ENCODE data around the gene TFDP1. TPM values are rescaled to one million over a fixed set of nuclear protein-coding genes. Genes with fewer than 3 reads are reported as not detected.

Gene TFDP1
- total RNA-seq, 4 donors from 2014 or later: 55.7 to 82.1 (median 59.5) TPM

GRCh38 chr13:113669755-113670341, 85.3 kb downstream of the TFDP1 start:
- Histone ChIP-seq H3K4me3 (no peak overlapping the region), H3K9me3 (no peaks in the 10 kb centered on the region), H3K27me3 (peaks cover 0 to 8% (median 0%) of the 10 kb centered on the region in 4 donors), H3K27ac (no peak overlapping the region), H3K4me1 (no peaks in the 10 kb centered on the region), H3K36me3 (no peaks in the 10 kb centered on the region)
- WGBS, 2 donors: 80 to 89% methylated on average over 1 to 3 of the region's 21 CpGs
- TF ChIP-seq CTCF (IDR thresholded peaks at IDR 0.05): no peak
- TF ChIP-seq POLR2A (IDR thresholded peaks at IDR 0.05): no peak
- no peak for DNase-seq
- intact Hi-C loops (cut with DNase I): no loop called here

- no peaks in the 10 kb centered on the region for H3K4me1 ChIP-seq
- H3K27me3 ChIP-seq: peaks cover 0 to 3% (median 0%) of the 10 kb centered on the region in 4 donors
- no peaks in the 10 kb centered on the region for H3K9me3 ChIP-seq
- WGBS, 2 donors: 78 to 88% methylated on average over 4 to 9 of the region's 19 CpGs
- no peak overlapping the region for H3K27ac ChIP-seq
- H3K36me3 ChIP-seq: no peaks in the 10 kb centered on the region
- TF ChIP-seq CTCF (IDR thresholded peaks at IDR 0.05): no peak
- no peak for TF ChIP-seq POLR2A (IDR thresholded peaks at IDR 0.05)
- intact Hi-C loops (cut with DNase I): no loop called here
- H3K4me3 ChIP-seq: no peak overlapping the region
- no peak for DNase-seq
Measured at GRCh38 chr13:113670541-113670940, 86.0 kb downstream of the TFDP1 start.

GRCh38 chr13:113671066-113672001, 86.8 kb downstream of the TFDP1 start:
- no peak overlapping the region for H3K27ac ChIP-seq
- no peak for DNase-seq
- H3K4me1 ChIP-seq: no peaks in the 10 kb centered on the region
- WGBS, 2 donors: 83 to 87% methylated on average over 7 to 24 of the region's 54 CpGs
- H3K36me3 ChIP-seq: no peaks in the 10 kb centered on the region
- intact Hi-C loops (cut with DNase I): no loop called here
- H3K27me3 ChIP-seq: no peaks in the 10 kb centered on the region
- TF ChIP-seq POLR2A (IDR thresholded peaks at IDR 0.05) (no peak), CTCF (IDR thresholded peaks at IDR 0.05) (no peak)
- no peaks in the 10 kb centered on the region for H3K9me3 ChIP-seq
- no peak overlapping the region for H3K4me3 ChIP-seq

- intact Hi-C loops (cut with DNase I): no loop called here
- no peak overlapping the region for H3K27ac ChIP-seq
- H3K4me1 ChIP-seq: no peaks in the 10 kb centered on the region
- no peak overlapping the region for H3K4me3 ChIP-seq
- H3K27me3 ChIP-seq: no peaks in the 10 kb centered on the region
- 77 to 88% methylated on average over 10 to 16 of the region's 18 CpGs for WGBS, 2 donors
- DNase-seq: no peak
- TF ChIP-seq POLR2A (IDR thresholded peaks at IDR 0.05): no peak
- no peak for TF ChIP-seq CTCF (IDR thresholded peaks at IDR 0.05)
- no peaks in the 10 kb centered on the region for H3K36me3 ChIP-seq
- H3K9me3 ChIP-seq: no peaks in the 10 kb centered on the region
Measured at GRCh38 chr13:113672002-113672651, 87.6 kb downstream of the TFDP1 start.

Other genes with a start within 250 kb of the TFDP1 start
- gene GRTP1, start 220.6 kb upstream of the TFDP1 start, total RNA-seq: 10 to 100 TPM; 14.7 to 18.5 (median 15.7) TPM
- 1 to 10 TPM in 3 of 4 donors, under 1 TPM in 1; 0.31 to 3.5 (median 2.2) TPM for gene ADPRHL1, start 131.3 kb upstream of the TFDP1 start, total RNA-seq
- 10 to 100 TPM in 1 of 4 donors, 1 to 10 TPM in 3; 4.7 to 14.1 (median 7.7) TPM for gene DCUN1D2, start 94.0 kb upstream of the TFDP1 start, total RNA-seq
- gene ATP4B, start 73.4 kb downstream of the TFDP1 start, total RNA-seq: not detected
- gene GRK1, start 82.5 kb downstream of the TFDP1 start, total RNA-seq: not detected
- gene TMEM255B, start 174.5 kb downstream of the TFDP1 start, total RNA-seq: 1 to 10 TPM in 2 of 4 donors, under 1 TPM in 1, not detected in 1; 0.30 to 9.2 (median 3.2) TPM